Liver (tissue), 9 donors: ENCODE data around the gene MT1F. TPM values are rescaled to one million over a fixed set of nuclear protein-coding genes. Genes with fewer than 3 reads are reported as not detected.

Experiments
- DNase-seq: peaks from one replicate; pipeline ENCODE4 v3.0.0-alpha.2; 2017; ENCODE audit warnings: low spot score
- H3K27ac ChIP-seq, 2 donors: one replicate each; pipeline ENCODE4 v1.7.0; 2013; ENCODE audit warnings: inconsistent platforms in 2 of 2, low read length in 2 of 2, control low read depth in 1 of 2, low read depth in 1 of 2, mild to moderate bottlenecking in 1 of 2
- H3K27me3 ChIP-seq, 4 donors: one replicate each; pipeline versions ENCODE4 v1.6.1 to v1.7.0; 2013; ENCODE audit warnings: low read length in 3 of 4, inconsistent platforms in 1 of 4, mild to moderate bottlenecking in 1 of 4, moderate library complexity in 1 of 4; ENCODE audit not compliant: control insufficient read depth in 4 of 4, insufficient read depth in 4 of 4
- H3K36me3 ChIP-seq, 4 donors: one replicate each; pipeline versions ENCODE4 v1.6.1 to v1.7.0; 2013; ENCODE audit warnings: low read length in 3 of 4, mild to moderate bottlenecking in 3 of 4, low read depth in 1 of 4, moderate library complexity in 1 of 4; ENCODE audit not compliant: control insufficient read depth in 4 of 4, insufficient read depth in 3 of 4
- H3K4me1 ChIP-seq, 4 donors: one replicate each; pipeline versions ENCODE4 v1.6.1 to v1.7.0; 2013; ENCODE audit warnings: low read length in 3 of 4, mild to moderate bottlenecking in 3 of 4, moderate library complexity in 1 of 4; ENCODE audit not compliant: control insufficient read depth in 4 of 4, insufficient read depth in 4 of 4
- H3K4me3 ChIP-seq, 3 donors: one replicate each; pipeline versions ENCODE4 v1.6.1 to v1.7.0; 2013; ENCODE audit warnings: low read length in 3 of 3, control low read depth in 1 of 3, low read depth in 1 of 3, mild to moderate bottlenecking in 1 of 3
- H3K9ac ChIP-seq, 2 donors: one replicate each; pipeline ENCODE4 v1.7.0; 2013; ENCODE audit warnings: low read length in 2 of 2, mild to moderate bottlenecking in 2 of 2, moderate library complexity in 2 of 2, control low read depth in 1 of 2, low read depth in 1 of 2
- H3K9me3 ChIP-seq, 4 donors: one replicate each; pipeline versions ENCODE4 v1.6.1 to v1.7.0; 2013; ENCODE audit warnings: low read length in 3 of 4; ENCODE audit not compliant: control insufficient read depth in 4 of 4
- EGR1 ChIP-seq, 2 donors: IDR thresholded peaks; 2 replicates each; pipeline ENCODE4 v1.6.1; 2016 to 2018; ENCODE audit warnings: antibody characterized with exemption in 2 of 2, low read depth in 2 of 2
- GABPA ChIP-seq, 2 donors: IDR thresholded peaks in 1 of 2; conservative IDR thresholded peaks in 1 of 2; 2 replicates each; pipeline ENCODE4 v1.6.1; 2016; ENCODE audit warnings: antibody characterized with exemption in 2 of 2, mild to moderate bottlenecking in 1 of 2, moderate library complexity in 1 of 2
- HNF4A ChIP-seq, 2 donors: conservative IDR thresholded peaks; 2 replicates each; pipeline ENCODE4 v1.6.1; 2016; ENCODE audit warnings: antibody characterized with exemption in 2 of 2, mild to moderate bottlenecking in 2 of 2
- REST ChIP-seq: IDR thresholded peaks from 2 replicates; pipeline ENCODE4 v1.6.1; 2016; ENCODE audit warnings: antibody characterized with exemption, mild to moderate bottlenecking
- RXRA ChIP-seq, 2 donors: IDR thresholded peaks; 2 replicates each; pipeline ENCODE4 v1.6.1; 2017 to 2018; ENCODE audit warnings: antibody characterized with exemption in 2 of 2, mild to moderate bottlenecking in 1 of 2
- ZBTB33 ChIP-seq: IDR thresholded peaks from 2 replicates; pipeline ENCODE4 v1.6.1; 2016; ENCODE audit warnings: antibody characterized with exemption
- WGBS: extraction: QIAGEN DNeasy Blood & Tissue Kit; methylation state at CpG from one replicate; pipeline ENCODE4 v1.1.7; 2013; 5-methylcytosine and 5-hydroxymethylcytosine counted together
- polyA plus RNA-seq, 2 donors: library from polyadenylated mRNA; stranded (reverse) in 1 of 2; unstranded in 1 of 2; fragments of 200-250 nt in 1 of 2; fragments of >200 nt in 1 of 2; fragmentation: Nextera tagmentation in 1 of 2; extraction: Ambion mirVana in 1 of 2; gene quantifications; one replicate each; pipeline versions ENCODE4 v1.2.1 to v1.2.3, GENCODE V29; 2013 to 2015
- total RNA-seq, 2 donors: library from RNA; depleted of rRNA; stranded (reverse); fragments of >200 nt; gene quantifications; one replicate each; pipeline ENCODE4 v1.2.3, GENCODE V29; 2014
- TF ChIP-seq, protein P1 (sequence below): IDR thresholded peaks from 2 replicates; pipeline ENCODE4 v1.6.1; 2016; ENCODE audit warnings: antibody characterized with exemption
- TF ChIP-seq, protein P2 (sequence below): IDR thresholded peaks from 2 replicates; pipeline ENCODE4 v1.6.1; 2016; ENCODE audit warnings: antibody characterized with exemption
- donor health status: healthy.
- donor health status: healthy.
- donor health status: healthy.
- donor health status: healthy.
- donor health status: healthy.

MT1F gene
- total and polyA plus RNA-seq, 4 donors: 14.2 to 895 (median 134) TPM

- TF ChIP-seq REST (peak; percentile 74), GABPA (IDR thresholded peaks at IDR 0.05 in 1 of 2, conservative IDR thresholded peaks at IDR 0.05 in 1 of 2) (no peak)
- TF ChIP-seq, protein P1, sequence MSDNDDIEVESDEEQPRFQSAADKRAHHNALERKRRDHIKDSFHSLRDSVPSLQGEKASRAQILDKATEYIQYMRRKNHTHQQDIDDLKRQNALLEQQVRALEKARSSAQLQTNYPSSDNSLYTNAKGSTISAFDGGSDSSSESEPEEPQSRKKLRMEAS: peak; percentile 84
- TF ChIP-seq, protein P2, sequence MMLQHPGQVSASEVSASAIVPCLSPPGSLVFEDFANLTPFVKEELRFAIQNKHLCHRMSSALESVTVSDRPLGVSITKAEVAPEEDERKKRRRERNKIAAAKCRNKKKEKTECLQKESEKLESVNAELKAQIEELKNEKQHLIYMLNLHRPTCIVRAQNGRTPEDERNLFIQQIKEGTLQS: no peak
These were observed 9.9 kb upstream of the MT1F start (continued) for GRCh38 chr16:56647641-56648431.

DNA sequence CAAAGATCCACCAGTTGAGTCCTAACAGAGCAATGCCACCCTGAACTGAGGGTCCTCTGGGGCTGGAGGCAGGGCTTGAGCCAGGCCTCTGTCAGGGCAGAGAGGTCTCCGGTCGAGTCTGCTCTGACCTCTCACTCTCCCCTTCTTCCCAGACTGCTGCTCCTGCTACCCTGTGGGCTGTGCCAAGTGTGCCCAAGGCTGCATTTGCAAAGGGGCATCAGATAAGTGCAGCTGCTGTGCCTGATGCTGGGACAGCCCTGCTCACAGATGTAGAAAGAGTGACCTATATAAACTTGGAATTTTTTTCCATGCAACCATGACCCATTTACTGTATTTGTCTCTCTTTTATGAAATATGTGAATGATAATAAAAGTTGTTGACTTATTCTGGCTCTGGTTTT is 8.5 kb upstream of the MT1F start:
- H3K27ac ChIP-seq: no peak overlapping the region
- H3K4me3 ChIP-seq: no peak overlapping the region
- 96% methylated on average over 2 of the region's 2 CpGs for WGBS
- no peak overlapping the region for H3K9ac ChIP-seq
- peaks cover 5 to 18% (median 11%) of the 10 kb centered on the region in 4 donors for H3K4me1 ChIP-seq
- DNase-seq: no peak
- no peaks in the 10 kb centered on the region for H3K36me3 ChIP-seq
- no peaks in the 10 kb centered on the region for H3K9me3 ChIP-seq
- no peak for TF ChIP-seq EGR1 (IDR thresholded peaks at IDR 0.05; ENCODE audit: low read depth in 2 of 2)
- TF ChIP-seq, protein P1: no peak
- TF ChIP-seq ZBTB33: no peak
- no peak for TF ChIP-seq HNF4A (conservative IDR thresholded peaks at IDR 0.05)
- no peaks in the 10 kb centered on the region for H3K27me3 ChIP-seq

GRCh38 chr16:56649820-56650219 is 7.9 kb upstream of the MT1F start:
- no peak for DNase-seq
- no peaks in the 10 kb centered on the region for H3K9me3 ChIP-seq
- H3K36me3 ChIP-seq: no peaks in the 10 kb centered on the region
- H3K27me3 ChIP-seq: no peaks in the 10 kb centered on the region
- no peak overlapping the region for H3K27ac ChIP-seq
- H3K9ac ChIP-seq: no peak overlapping the region
- H3K4me1 ChIP-seq: peaks cover 5 to 17% (median 11%) of the 10 kb centered on the region in 4 donors
- WGBS: 79% methylated on average over 3 of the region's 3 CpGs
- TF ChIP-seq RXRA (IDR thresholded peaks at IDR 0.05) (no peak), ZBTB33 (no peak), REST (no peak)
- H3K4me3 ChIP-seq: no peak overlapping the region
